Central memory CD8-positive, alpha-beta T cell (primary cell): Measurements from ENCODE around the gene ARMH2.
A peak's percentile ranks its signal among the peaks of the same experiment; 100 is the strongest.

Experiments used
- ATAC-seq: fragments of 150-1000 bp; cut with Tn5 transposase; replicated peaks from 2 replicates; pipeline ENCODE4 v1.10.0; 2022; ENCODE audit warnings: mild to moderate bottlenecking, moderate FRiP score, moderate number of reproducible peaks; ENCODE audit not compliant: poor library complexity, severe bottlenecking; ENCODE audit errors: extremely low read depth
- DNase-seq, 2 donors: peaks; one replicate each; pipeline ENCODE4 v3.0.0; 2021; ENCODE audit warnings: low spot score in 2 of 2
- H3K27ac Mint-ChIP-seq: one replicate; pipeline ENCODE4 v1.8.0; 2022; ENCODE audit warnings: low read depth, mild to moderate bottlenecking, moderate library complexity, mixed read lengths
- H3K27me3 Mint-ChIP-seq: one replicate; pipeline ENCODE4 v1.8.0; 2022; ENCODE audit warnings: mixed read lengths
- H3K36me3 Mint-ChIP-seq: one replicate; pipeline ENCODE4 v1.8.0; 2022; ENCODE audit warnings: mild to moderate bottlenecking, moderate library complexity, mixed read lengths; ENCODE audit not compliant: insufficient read depth
- H3K4me1 Mint-ChIP-seq: one replicate; pipeline ENCODE4 v1.8.0; 2022; ENCODE audit warnings: mixed read lengths
- H3K4me3 Mint-ChIP-seq: one replicate; pipeline ENCODE4 v1.8.0; 2022; ENCODE audit warnings: mild to moderate bottlenecking, moderate library complexity, mixed read lengths
- H3K9me3 Mint-ChIP-seq: one replicate; pipeline ENCODE4 v1.8.0; 2022; ENCODE audit warnings: mixed read lengths

Gene ARMH2

GRCh38 chr6:24802271-24803059 lies 3.7 kb upstream of the ARMH2 start:
- Mint-ChIP-seq H3K27ac (peak overlapping the region; percentile 50), H3K9me3 (no peaks in the 10 kb centered on the region), H3K36me3 (peaks cover 55% of the 10 kb centered on the region), H3K4me1 (peaks cover 10% of the 10 kb centered on the region), H3K4me3 (no peak overlapping the region), H3K27me3 (no peaks in the 10 kb centered on the region)
- ATAC-seq = no peak
- no peak for DNase-seq

GRCh38 chr6:24799541-24799915 lies 811 bp upstream of the ARMH2 start:
- H3K27me3 Mint-ChIP-seq = no peaks in the 10 kb centered on the region
- H3K36me3 Mint-ChIP-seq = peaks cover 32% of the 10 kb centered on the region
- ATAC-seq (no peak), DNase-seq (no peak)
- H3K27ac Mint-ChIP-seq = peak overlapping the region; percentile 15
- H3K4me3 Mint-ChIP-seq = peak overlapping the region; percentile 1
- no peaks in the 10 kb centered on the region for H3K9me3 Mint-ChIP-seq
- peaks cover 10% of the 10 kb centered on the region for H3K4me1 Mint-ChIP-seq

- Mint-ChIP-seq H3K4me1 (peaks cover 5% of the 10 kb centered on the region), H3K27me3 (no peaks in the 10 kb centered on the region), H3K4me3 (no peak overlapping the region), H3K9me3 (no peaks in the 10 kb centered on the region), H3K36me3 (peaks cover 17% of the 10 kb centered on the region), H3K27ac (no peak overlapping the region)
- DNase-seq = no peak
- no peak for ATAC-seq
These were observed 1.0 kb downstream of the ARMH2 start for GRCh38 chr6:24797596-24798216.

- H3K27me3 Mint-ChIP-seq = no peaks in the 10 kb centered on the region
- no peak for ATAC-seq
- H3K4me1 Mint-ChIP-seq = peaks cover 4% of the 10 kb centered on the region
- H3K36me3 Mint-ChIP-seq = peaks cover 13% of the 10 kb centered on the region
- H3K4me3 Mint-ChIP-seq = no peak overlapping the region
- DNase-seq = no peak
- H3K27ac Mint-ChIP-seq = no peak overlapping the region
- H3K9me3 Mint-ChIP-seq = no peaks in the 10 kb centered on the region
These were observed 2.0 kb downstream of the ARMH2 start for GRCh38 chr6:24796616-24797290.

GRCh38 chr6:24795106-24795505 lies 3.6 kb downstream of the ARMH2 start:
- no peaks in the 10 kb centered on the region for H3K9me3 Mint-ChIP-seq
- no peaks in the 10 kb centered on the region for H3K4me1 Mint-ChIP-seq
- peaks cover 9% of the 10 kb centered on the region for H3K36me3 Mint-ChIP-seq
- no peak overlapping the region for H3K4me3 Mint-ChIP-seq
- H3K27ac Mint-ChIP-seq = no peak overlapping the region
- no peaks in the 10 kb centered on the region for H3K27me3 Mint-ChIP-seq
- DNase-seq (no peak), ATAC-seq (no peak)

- ATAC-seq (no peak), DNase-seq (no peak)
- Mint-ChIP-seq H3K4me1 (no peaks in the 10 kb centered on the region), H3K4me3 (no peak overlapping the region), H3K9me3 (no peaks in the 10 kb centered on the region), H3K36me3 (peaks cover 21% of the 10 kb centered on the region), H3K27me3 (no peaks in the 10 kb centered on the region), H3K27ac (no peak overlapping the region)
These were observed 10.6 kb downstream of the ARMH2 start for GRCh38 chr6:24788031-24788665.

- ATAC-seq = no peak
- Mint-ChIP-seq H3K4me1 (peaks cover 23% of the 10 kb centered on the region), H3K36me3 (peaks cover 19% of the 10 kb centered on the region), H3K9me3 (no peaks in the 10 kb centered on the region), H3K27ac (no peak overlapping the region), H3K4me3 (no peak overlapping the region), H3K27me3 (no peaks in the 10 kb centered on the region)
- no peak for DNase-seq
These were observed 18.5 kb downstream of the ARMH2 start for GRCh38 chr6:24780206-24780605.

GRCh38 chr6:24779416-24780016 lies 19.2 kb downstream of the ARMH2 start:
- Mint-ChIP-seq H3K9me3 (no peaks in the 10 kb centered on the region), H3K27me3 (no peaks in the 10 kb centered on the region), H3K36me3 (peaks cover 22% of the 10 kb centered on the region), H3K4me1 (peaks cover 23% of the 10 kb centered on the region), H3K4me3 (no peak overlapping the region), H3K27ac (no peak overlapping the region)
- ATAC-seq = no peak
- DNase-seq = no peak

GRCh38 chr6:24778878-24779277 lies 19.8 kb downstream of the ARMH2 start:
- Mint-ChIP-seq H3K4me1 (peaks cover 23% of the 10 kb centered on the region), H3K27ac (no peak overlapping the region), H3K4me3 (no peak overlapping the region), H3K9me3 (no peaks in the 10 kb centered on the region), H3K36me3 (peaks cover 19% of the 10 kb centered on the region), H3K27me3 (no peaks in the 10 kb centered on the region)
- ATAC-seq = no peak
- no peak for DNase-seq

- Mint-ChIP-seq H3K4me3 (no peak overlapping the region), H3K4me1 (peaks cover 23% of the 10 kb centered on the region), H3K27me3 (no peaks in the 10 kb centered on the region), H3K36me3 (peaks cover 16% of the 10 kb centered on the region), H3K9me3 (no peaks in the 10 kb centered on the region), H3K27ac (no peak overlapping the region)
- no peak for DNase-seq
- ATAC-seq = no peak
These were observed 20.6 kb downstream of the ARMH2 start for GRCh38 chr6:24778121-24778520.

- Mint-ChIP-seq H3K36me3 (peaks cover 15% of the 10 kb centered on the region), H3K4me3 (no peak overlapping the region), H3K4me1 (peaks cover 23% of the 10 kb centered on the region), H3K27me3 (no peaks in the 10 kb centered on the region), H3K27ac (no peak overlapping the region), H3K9me3 (no peaks in the 10 kb centered on the region)
- ATAC-seq (no peak), DNase-seq (no peak)
These were observed 21.5 kb downstream of the ARMH2 start for GRCh38 chr6:24777227-24777626.

GRCh38 chr6:24775520-24776058 lies 23.1 kb downstream of the ARMH2 start:
- H3K36me3 Mint-ChIP-seq = peaks cover 10% of the 10 kb centered on the region
- ATAC-seq (peak; percentile 33), DNase-seq (no peak)
- peak overlapping the region; percentile 99 for H3K4me3 Mint-ChIP-seq
- H3K27ac Mint-ChIP-seq = peak overlapping the region; percentile 88
- no peaks in the 10 kb centered on the region for H3K27me3 Mint-ChIP-seq
- H3K9me3 Mint-ChIP-seq = no peaks in the 10 kb centered on the region
- H3K4me1 Mint-ChIP-seq = peaks cover 23% of the 10 kb centered on the region
